Left lobe of liver (tissue), 2 donors: ENCODE results near the gene GOLT1A. TPM values are rescaled to one million over a fixed set of nuclear protein-coding genes. Genes with fewer than 3 reads are reported as not detected.
"Not testable (repeated sequence)": the region's sequence is repeated elsewhere in the genome, so short reads cannot be mapped to it uniquely, and the experiment has no call there.

Experiments
- ATAC-seq: fragments of 200-7000 bp; cut with Tn5 transposase; one replicate; pipeline ENCODE4 v1.9.1; 2020; ENCODE audit warnings: mild to moderate bottlenecking, moderate library complexity
- DNase-seq: peaks from one replicate; pipeline ENCODE4 v3.0.0-alpha.2; 2020; ENCODE audit warnings: low spot score
- total RNA-seq: library from RNA; stranded (reverse); gene quantifications from one replicate; pipeline ENCODE4 v1.2.1, GENCODE V29; 2021
- donor health status: DM: no; HTN: no; CAD: no; lungs with moderate emphysema.
- donor health status: DM: no; HTN: yes; CAD: no.

GOLT1A gene
- total RNA-seq, 1 donor from 2014 or later: 63.9 TPM

DNA sequence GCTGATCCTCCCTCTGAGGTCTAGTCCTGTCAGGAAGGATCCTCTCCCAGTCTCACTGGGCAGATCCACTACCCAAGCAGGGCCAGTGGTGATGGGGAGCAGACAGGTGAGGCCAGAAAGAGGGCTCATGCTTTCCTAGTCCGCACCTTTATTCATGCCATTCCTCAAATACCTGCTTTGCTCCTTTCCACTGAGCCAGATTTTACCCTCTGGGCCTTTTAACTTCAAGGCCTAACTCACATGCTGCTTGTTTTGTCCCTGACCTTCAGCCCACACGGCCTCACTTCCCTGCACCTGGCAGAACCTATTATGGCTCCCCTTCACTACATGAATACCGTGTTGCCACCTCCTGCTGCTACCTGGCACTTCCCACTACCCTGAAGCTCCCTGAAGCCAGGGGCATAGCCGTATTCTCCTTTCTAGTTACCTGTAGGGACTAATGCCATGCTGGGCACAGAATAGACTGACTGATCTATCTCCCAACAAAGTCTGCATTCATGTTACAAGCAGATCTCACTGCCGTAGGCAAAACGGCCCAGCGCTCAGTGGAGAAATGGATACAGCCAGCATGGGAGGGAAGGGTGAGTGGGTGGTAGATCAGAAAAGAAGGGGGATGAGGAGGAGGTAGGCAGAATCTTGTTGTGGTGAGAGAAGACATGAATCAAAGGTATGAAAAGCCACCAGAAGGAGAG, 36.1 kb upstream of the GOLT1A start:
- ATAC-seq (no peak), DNase-seq (no peak)

DNA sequence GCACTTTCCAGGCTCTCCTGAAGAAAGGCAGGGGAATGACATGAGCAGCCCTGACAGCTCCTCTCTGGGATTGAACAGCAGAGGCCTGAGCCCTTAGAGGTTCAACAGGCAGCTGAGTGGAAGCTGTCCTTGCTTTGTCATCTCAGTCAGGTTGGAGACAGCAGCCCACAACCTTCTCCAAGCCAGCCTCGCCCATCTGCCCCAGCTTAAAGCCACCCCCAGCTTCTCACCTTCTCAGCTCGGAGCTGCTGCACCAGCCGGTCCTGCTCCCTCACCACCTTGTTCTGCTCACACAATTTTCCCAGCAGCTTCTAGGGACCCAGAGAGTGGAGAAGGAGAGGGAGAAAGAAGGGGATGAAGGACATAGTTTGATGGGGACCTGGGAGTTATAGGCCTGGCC, 35.2 kb upstream of the GOLT1A start:
- ATAC-seq: no peak

DNA sequence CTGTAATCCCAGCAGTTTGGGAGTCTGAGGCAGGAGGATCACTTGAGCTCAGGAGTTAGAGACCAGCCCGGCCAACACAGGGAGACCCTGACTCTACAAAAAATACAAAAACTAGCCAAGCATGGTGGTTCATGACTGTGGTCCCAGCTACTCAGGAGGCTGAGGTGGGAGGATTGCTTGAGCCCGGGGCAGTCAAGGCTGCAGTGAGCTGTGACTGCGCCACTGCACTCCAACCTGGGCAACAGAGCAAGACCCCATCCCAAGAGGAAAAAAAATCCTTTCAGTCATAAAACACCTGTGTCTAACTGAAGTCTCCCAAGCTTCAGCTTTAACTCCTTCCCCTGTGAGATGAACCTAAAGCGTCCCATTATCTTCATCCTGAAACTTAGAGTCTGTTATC, 33.1 kb upstream of the GOLT1A start:
- ATAC-seq (no peak), DNase-seq (no peak)

More for the DNA sequence above, 35.2 kb upstream of the GOLT1A start:
- no peak for DNase-seq

DNA sequence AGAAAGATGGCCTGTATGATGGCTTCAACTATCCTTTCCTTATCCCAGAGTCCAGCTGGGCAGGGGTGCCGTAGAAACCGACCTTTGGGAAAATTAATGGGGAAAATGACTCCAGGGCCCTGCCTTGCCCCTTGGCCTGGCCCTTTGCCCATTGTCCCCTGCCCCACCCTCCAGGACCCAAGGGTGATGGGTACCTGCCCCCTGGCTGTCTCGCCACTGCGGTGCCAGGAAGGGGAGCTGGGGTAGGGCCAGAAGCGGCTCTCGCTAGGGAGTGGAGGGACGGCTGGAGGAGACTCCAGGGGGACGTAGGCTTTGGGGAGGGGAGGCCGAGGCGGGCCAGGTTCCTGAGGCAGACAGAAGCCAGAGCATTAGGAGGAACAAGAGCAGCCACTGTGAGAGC, 29.1 kb upstream of the GOLT1A start:
- ATAC-seq: peak; percentile 11
- DNase-seq: no peak

DNA sequence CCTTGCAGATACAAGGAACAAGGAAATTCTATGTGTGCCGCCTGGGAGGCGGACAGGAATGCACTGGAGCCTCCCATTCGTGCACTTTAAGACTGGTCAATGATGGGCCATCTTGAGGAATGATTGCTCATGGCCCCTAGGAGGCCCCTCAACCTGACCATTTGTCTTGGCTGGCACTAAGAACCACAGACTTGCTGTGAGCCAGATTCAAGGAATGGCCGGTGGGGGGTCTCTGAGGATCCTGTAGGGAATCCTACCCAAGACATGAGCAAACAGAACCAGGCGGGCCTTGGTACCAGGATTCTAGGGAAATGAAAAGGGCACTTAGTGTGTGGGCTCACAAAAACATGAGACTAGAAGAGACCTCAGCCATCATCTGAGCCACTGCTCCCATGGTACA, 28.1 kb upstream of the GOLT1A start:
- DNase-seq: no peak
- ATAC-seq: no peak

DNA sequence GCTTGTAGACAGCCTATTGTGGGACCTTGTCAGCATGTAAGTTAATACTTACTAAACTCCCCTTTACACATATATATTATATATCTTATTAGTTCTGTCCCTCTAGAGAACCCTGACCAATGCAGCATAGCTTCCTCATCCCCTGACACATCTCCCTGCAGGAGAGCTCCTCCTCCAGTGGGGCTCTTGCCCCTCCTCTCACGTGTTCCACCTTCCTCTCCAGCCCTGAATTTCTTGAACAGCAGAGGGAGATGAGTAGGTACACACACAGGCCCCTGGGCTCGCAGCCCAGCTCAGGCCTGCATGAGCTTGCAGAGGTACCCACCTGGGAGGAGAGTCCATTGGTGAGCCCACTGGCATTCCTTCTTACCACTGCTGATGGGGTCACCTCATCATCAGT, 27.3 kb upstream of the GOLT1A start:
- DNase-seq: no peak
- peak; percentile 35 for ATAC-seq

DNA sequence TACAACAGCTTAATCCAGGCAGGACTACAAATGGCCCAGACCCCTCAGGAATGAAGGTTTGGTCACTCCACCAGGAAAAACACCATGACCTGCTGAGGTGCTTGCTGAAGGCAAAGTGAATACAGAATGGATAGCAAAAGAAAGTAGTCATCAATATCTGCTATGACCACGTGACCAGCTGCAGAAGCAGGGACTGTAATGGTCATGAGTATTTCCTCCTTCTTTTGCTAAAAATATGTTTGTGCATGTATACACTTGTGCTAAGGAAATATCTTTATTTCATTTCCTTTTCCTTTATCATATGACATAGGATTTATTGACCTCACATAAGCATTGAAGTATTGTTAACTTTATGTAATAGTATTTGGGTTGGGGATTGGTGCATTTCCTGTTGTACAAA, 26.4 kb upstream of the GOLT1A start:
- ATAC-seq (no peak), DNase-seq (no peak)

DNA sequence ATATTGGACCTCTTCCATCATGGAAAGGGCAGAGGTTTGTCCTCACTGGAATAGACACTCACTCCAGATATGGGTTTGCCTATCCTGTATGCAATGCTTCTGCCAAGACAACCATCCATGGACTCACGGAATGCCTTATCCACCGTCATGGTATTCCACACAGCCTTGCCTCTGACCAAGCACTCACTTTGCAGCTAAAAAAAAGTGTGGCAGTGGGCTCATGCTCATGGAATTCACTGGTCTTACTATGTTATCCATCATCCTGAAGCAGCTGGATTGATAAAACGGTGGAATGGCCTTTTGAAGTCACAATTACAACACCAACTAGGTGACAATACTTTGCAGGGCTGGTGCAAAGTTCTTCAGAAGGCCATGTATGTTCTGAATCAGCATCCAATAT, 25.6 kb upstream of the GOLT1A start:
- not testable (repeated sequence) for ATAC-seq, DNase-seq

DNA sequence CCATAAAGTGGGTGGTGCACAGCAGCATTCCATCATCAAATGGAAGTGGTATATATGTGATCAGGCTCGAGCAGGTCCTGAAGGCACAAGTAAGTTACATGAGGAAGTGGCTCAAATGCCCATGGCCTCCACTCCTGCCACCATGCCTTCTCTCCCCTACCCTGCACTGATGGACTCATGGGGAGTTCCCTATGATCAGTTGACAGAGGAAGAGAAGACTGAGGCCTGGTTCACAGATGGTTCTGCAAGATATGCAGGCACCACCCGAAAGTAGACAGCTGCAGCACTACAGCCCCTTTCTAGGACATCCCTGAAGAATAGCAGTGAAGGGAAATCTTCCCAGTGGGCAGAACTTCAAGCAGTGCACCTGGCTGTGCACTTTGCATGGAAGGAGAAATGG, 24.7 kb upstream of the GOLT1A start:
- not testable (repeated sequence) for DNase-seq, ATAC-seq

DNA sequence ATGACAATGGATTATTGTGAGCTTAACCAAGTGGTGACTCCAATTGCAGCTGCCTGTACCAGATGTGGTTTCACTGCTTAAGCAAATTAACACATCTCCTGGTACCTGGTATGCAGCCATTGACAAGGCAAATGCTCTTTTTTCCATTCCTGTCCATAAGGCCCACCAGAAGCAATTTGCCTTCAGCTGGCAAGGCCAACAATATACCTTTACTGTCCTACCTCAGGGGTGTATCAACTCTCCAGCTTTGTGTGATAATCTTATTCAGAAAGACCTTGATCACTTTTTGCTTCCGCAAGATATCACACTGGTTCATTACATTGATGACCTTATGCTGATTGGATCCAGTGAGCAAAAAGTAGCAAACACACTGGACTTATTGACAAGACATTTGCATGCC, 23.7 kb upstream of the GOLT1A start:
- DNase-seq, ATAC-seq: not testable (repeated sequence)

DNA sequence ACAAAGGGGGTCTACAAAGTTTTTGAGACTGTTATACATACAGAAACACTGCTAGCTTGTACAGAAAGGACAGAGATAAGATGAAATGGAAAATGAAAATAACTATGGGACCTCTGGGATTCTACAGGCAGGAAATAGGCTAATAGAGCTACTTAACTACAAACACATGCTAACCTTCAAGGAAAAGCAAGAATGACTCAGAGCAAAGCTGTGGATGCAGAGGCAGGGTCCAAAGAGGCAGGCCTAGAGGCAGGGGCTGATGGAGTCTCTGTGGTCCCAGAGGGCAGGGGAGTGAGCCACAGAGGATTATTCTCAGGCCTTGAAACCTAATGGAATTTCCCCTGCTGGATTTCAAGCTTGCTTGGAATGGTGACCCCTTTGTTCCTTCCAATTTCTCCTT, 18.7 kb upstream of the GOLT1A start:
- no peak for DNase-seq
- ATAC-seq: no peak

DNA sequence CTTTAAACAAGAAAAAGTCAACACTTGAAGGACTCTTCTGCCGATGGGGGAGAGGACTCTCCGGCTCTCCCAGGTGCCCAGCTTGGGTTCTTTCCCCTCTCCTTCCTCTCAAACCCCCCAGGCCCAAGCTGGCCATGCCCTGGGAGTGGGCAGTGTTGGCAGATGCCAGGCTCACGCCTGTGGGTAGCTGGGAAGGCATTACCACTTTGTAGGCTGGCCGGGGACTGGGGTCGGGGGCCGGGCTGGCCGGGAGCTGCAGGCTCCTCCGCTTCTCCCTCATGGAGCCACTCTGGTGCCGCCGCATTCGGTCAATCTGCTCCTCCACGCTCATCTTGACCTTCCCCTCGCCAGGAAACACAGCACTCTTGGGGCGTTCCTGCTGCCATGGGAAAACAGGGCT, 16.4 kb upstream of the GOLT1A start:
- ATAC-seq (no peak), DNase-seq (no peak)

DNA sequence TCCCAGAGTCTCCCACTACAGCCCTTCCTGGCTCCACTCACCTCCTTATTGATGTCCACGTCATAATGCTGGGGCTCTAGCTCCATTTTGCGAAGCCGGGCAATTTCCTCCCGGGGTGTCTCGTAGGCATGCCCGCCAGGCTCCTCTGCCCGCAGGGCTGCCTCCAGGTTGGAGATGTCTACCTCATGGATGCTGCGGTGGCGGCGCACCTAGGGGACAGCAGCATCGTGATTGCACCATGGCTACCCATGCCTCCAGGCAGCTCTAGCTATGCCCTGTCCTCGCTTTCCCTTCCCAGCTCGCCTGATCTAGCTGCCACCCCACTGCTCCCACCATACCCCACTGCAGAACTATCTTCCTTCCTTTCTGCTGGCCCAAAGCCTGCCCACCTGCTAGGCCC, 15.1 kb upstream of the GOLT1A start:
- ATAC-seq: no peak
- DNase-seq: no peak

DNA sequence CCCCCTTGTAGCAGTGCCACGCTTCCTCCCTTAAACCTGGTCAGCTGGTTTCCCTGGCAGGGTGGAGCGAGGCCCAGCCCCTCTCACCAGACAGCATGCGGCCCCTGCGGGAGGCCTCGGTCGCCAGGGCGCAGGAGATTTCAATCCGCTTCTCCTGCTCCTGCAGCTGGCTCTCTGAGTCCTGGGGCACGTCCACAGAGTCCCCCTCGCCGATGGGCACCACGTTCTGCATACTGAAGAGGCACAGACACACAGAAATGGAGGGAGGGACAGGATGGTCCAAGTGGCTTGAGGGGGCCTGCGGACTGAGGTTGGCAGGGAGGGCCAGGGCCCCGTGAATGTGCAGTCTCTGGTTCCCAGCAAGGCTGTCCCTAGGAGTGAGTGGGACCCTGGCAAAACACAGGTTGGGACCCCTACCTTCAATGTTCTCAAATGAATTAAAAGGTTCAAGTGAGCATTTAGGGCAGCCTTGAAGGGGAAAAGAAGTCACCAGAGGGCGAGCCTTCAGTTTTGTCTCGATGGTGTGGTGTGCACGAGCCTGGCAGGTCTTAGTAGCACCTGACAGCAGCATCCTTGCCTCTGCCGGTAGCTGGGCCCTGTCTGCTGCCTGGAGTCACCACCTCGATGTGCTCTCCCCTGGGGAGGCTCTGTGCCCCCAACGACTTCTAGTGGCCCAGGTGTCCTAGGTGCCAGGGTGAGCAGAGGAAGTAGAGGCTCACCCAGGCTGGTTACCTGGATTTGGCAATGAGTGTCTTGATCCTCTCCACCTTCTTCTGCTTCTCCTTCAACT, 14.4 kb upstream of the GOLT1A start:
- DNase-seq: no peak
- ATAC-seq: no peak

DNA sequence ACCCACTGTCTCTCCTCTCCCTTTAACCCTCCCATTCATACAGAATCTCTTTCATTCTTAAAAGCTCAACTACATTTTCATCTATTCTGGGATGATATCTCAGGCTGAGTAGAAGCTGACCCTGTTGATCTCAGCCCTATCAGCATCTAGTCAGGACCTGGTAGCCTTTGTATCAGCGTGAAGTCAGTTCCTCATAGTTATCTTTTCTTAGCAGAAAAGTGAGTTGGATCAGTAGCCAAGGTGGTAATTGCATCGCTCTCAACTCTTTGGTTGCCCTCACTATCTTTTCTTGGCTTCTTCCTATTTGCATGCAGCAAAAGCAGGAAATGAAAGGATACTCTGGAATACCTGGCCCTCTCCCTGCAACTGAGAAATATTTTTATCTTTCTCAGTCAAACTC, 13.6 kb upstream of the GOLT1A start:
- ATAC-seq (no peak), DNase-seq (no peak)

DNA sequence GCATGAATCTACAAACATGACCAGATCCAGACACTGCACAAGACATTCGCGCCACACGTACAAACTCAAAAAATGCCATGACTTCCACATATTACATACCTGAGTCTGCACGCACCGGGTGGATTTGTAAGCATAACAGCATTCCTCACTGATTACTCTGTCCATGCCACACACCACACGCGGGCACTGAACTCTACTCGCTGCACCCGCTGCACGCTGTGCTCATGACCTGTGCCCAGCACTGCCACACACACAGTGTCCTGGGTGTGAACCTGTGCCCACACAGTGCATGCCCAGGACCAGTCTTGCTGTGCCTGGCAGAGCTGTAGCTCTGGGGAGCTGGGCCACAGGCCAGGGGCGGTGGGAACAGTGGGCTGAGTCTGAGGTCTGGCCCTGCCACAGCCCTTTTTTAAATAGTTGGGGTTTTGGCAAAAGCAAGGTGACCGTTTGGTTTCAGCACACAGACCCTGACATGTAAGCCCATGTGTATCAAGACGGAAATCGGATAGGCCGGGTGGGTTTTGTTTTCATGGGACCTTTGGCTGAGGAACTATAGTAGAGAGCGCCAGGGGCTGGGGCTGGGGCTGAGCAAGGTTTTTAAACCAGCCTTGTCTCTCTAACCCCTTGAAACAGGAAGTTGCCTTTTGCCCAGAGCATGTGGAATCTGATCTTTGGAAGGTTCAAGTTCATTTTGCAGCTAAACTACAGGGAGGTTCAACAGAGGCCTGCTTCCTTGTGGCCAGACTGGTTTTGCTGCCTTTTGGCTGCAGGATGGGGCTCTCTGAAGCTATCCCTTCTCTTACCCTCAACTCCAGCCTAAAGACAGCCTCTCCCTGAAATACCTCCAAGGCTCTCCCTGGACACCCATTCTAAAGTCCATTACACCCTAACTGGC, 12.3 kb upstream of the GOLT1A start:
- ATAC-seq (peak; percentile 91), DNase-seq (peak; percentile 94)

DNA sequence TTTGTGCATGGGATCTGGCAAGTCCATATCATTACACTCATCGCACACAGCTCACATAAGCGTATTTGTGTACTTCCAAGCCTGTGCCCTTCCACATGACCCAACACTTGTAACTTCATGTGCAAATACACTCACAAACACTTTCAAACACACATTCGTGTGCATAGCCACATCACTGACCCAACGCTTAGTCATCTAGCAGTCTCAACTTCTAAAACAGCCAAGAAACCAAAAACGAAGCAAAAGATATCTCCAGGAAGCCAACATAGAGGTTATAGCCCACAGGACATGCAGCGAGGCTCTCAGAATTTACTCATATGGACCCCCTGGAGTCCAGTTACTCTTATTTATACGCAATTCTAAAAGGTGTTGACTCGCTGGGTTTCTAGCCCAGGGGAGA, 10.9 kb upstream of the GOLT1A start:
- DNase-seq (no peak), ATAC-seq (no peak)

DNA sequence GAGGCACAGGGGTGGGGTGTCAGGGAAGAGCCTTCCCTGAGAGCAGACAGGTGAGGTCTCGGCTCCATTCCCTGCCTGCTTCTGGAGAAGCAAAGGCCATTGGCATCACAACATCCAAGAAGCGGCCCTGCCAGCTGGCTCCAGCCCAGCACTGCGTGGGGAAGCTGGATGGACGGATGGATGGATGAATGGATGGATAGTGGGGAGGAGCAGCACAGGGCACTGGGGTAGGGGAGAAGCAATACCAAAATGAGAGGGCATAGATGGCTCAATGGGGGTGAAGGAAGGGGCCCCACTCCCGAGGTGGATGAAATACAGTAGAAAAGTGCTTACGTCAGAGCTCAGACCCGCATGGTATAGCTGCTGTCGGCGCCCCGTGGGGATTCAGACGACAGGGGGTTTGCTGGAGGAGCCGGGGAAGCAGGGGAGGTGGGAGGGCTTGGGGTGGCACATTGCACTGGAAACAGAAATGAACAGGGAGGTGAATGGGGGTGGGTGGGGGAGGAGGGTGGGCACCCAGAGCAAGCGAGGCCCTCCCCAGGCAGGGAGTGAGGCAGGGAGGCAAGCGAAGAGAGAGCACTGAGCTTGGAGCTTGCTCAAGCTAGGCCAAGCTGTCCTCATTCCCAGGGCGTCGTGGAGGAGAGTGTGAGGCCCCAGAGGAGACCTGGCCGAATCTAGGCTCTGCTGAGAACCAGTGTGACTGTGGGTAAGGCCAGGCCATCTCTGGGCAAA, 9.5 kb upstream of the GOLT1A start:
- DNase-seq (peak; percentile 60), ATAC-seq (peak; percentile 8)

DNA sequence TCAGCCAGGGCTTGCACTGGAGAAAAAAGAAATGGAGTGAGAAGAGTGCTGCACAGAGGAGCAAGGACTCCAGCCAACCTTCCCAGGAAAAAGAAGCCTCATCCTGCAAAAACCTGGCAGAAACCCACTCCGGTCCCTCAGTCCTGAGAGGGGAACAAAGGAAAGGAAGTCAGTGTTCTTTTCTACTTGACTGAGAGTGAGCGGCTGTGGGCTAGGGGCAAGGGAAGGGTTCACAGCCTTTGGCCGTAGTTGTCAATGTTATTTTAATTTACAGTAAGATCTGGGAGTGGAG, 8.9 kb upstream of the GOLT1A start:
- ATAC-seq (no peak), DNase-seq (no peak)

DNA sequence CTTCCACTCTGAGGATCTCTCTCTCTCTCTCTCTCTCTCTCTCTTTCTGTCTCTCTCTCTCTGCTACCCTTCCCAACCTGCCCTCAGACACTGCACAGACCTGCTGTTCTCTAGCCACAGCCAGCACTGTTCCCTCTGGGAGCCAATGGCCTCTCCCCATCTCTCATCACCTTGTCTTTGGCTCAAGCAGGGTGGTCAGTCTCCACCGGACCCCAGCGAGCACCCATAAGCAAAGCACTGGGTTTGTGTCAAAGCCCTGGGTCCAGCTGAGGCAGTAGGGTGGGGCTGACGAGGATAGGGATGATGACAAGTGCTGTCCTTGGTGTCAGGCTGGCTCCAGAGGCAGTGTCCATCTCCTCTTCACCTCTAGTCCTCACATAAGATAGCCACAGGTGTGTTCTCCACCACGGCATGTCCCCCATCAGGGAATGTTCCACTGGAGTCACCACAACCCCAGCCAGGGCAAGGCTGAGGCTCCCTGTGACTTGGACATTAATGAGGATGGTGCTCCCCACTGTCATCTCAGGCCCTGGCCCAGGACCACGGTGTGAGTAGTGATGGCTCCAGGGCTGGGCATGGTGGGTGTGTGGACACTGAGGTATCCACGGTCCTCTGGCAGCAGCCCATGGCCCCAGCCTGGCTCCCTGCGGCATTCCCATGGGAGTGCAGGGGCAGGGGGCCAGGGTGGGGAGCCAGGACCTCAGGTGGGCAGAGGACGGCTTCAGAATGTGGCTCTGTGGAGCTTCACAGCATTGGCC, 8.4 kb upstream of the GOLT1A start:
- no peak for ATAC-seq

More for the DNA sequence above, 8.4 kb upstream of the GOLT1A start:
- DNase-seq: no peak
